HEK293 (cell line): ENCODE results near the gene CXXC5.

ENCODE experiments used
- CTCF ChIA-PET: fragments of 350-600 bp; formaldehyde crosslinking; extraction: SDS; loops from one replicate; lab custom pipeline; 2021; ENCODE audit warnings: antibody characterized with exemption; lab: Yijun Ruan, JAX
- POLR2A ChIA-PET: fragments of 300-600 bp; formaldehyde crosslinking; extraction: SDS; loops from one replicate; lab custom pipeline; 2020; ENCODE audit warnings: antibody characterized with exemption, inconsistent platforms; lab: Yijun Ruan, JAX
- H3K27ac ChIP-seq: fragments of 200-500 bp; sonication (Bioruptor generic); 2 replicates; pipeline ENCODE4 v1.5.1; 2014; ENCODE audit warnings: low read depth, low read length, control low read depth, inconsistent platforms; ENCODE audit errors: extremely low read depth
- H3K36me3 ChIP-seq, 2 experiments: fragments of 200-500 bp in 1 of 2; sonication (Bioruptor generic) in 1 of 2; 1 replicate in 1 of 2; 2 replicates in 1 of 2; pipeline ENCODE4 v1.5.1; 2014 to 2017; ENCODE audit warnings: inconsistent platforms in 2 of 2, low read length in 2 of 2; ENCODE audit not compliant: control insufficient read depth in 2 of 2, insufficient read depth in 1 of 2
- H3K4me1 ChIP-seq: fragments of 200-500 bp; sonication (Bioruptor generic); 2 replicates; pipeline ENCODE4 v1.5.1; 2014; ENCODE audit warnings: mild to moderate bottlenecking, low read length, inconsistent platforms; ENCODE audit not compliant: control insufficient read depth, insufficient read depth
- H3K4me3 ChIP-seq: 2 replicates; pipeline ENCODE4 v1.5.1; 2011; ENCODE audit warnings: low read depth, mild to moderate bottlenecking, control low read depth, low read length, moderate library complexity
- H3K9me3 ChIP-seq: fragments of 200-500 bp; sonication (Bioruptor generic); 2 replicates; pipeline ENCODE4 v1.5.1; 2014; ENCODE audit warnings: low read depth, low read length, inconsistent platforms; ENCODE audit not compliant: control insufficient read depth, insufficient read depth
- BCL11B ChIP-seq: fragments of 450-650 bp; formaldehyde crosslinking; IDR thresholded peaks from 2 replicates; pipeline ENCODE4 v1.5.1; 2016; ENCODE audit warnings: low read depth, missing biosample characterization, missing genetic modification characterization
- EGR2 ChIP-seq: fragments of 450-650 bp; formaldehyde crosslinking; IDR thresholded peaks from 2 replicates; pipeline ENCODE4 v1.5.1; 2016; ENCODE audit warnings: low read depth, missing biosample characterization, missing genetic modification characterization
- IKZF3 ChIP-seq: fragments of 450-650 bp; IDR thresholded peaks from 2 replicates; pipeline ENCODE4 v1.5.0; 2018; ENCODE audit warnings: missing biosample characterization, mild to moderate bottlenecking, missing genetic modification characterization, moderate library complexity
- KLF7 ChIP-seq: fragments of 450-650 bp; formaldehyde crosslinking; IDR thresholded peaks from 2 replicates; pipeline ENCODE4 v1.5.1; 2016; ENCODE audit warnings: missing biosample characterization, missing genetic modification characterization, borderline replicate concordance
- KLF9 ChIP-seq: fragments of 450-650 bp; formaldehyde crosslinking; IDR thresholded peaks from 2 replicates; pipeline ENCODE4 v1.5.1; 2016; ENCODE audit warnings: missing biosample characterization, missing genetic modification characterization, low read depth
- PRDM10 ChIP-seq: fragments of 450-650 bp; formaldehyde crosslinking; IDR thresholded peaks from 2 replicates; pipeline ENCODE4 v1.5.1; 2016; ENCODE audit warnings: missing biosample characterization, missing genetic modification characterization
- SETDB1 ChIP-seq: IDR thresholded peaks from one replicate; pipeline ENCODE4 v1.6.1; 2017; ENCODE audit warnings: mild to moderate bottlenecking, low read length, moderate library complexity, mixed read lengths; ENCODE audit not compliant: insufficient read length
- SP2 ChIP-seq: fragments of 450-650 bp; formaldehyde crosslinking; IDR thresholded peaks from 2 replicates; pipeline ENCODE4 v1.5.1; 2016; ENCODE audit warnings: missing biosample characterization, missing genetic modification characterization
- WT1 ChIP-seq: fragments of 450-650 bp; formaldehyde crosslinking; IDR thresholded peaks from 2 replicates; pipeline ENCODE4 v1.5.1; 2016; ENCODE audit warnings: missing biosample characterization, missing genetic modification characterization
- ZBTB20 ChIP-seq: fragments of 450-650 bp; formaldehyde crosslinking; IDR thresholded peaks from 2 replicates; pipeline ENCODE4 v1.5.1; 2016; ENCODE audit warnings: missing biosample characterization, missing genetic modification characterization
- ZEB2 ChIP-seq: fragments of 450-650 bp; formaldehyde crosslinking; IDR thresholded peaks from 2 replicates; pipeline ENCODE4 v1.5.1; 2016; ENCODE audit warnings: missing biosample characterization, missing genetic modification characterization
- ZFP3 ChIP-seq: fragments of 450-650 bp; formaldehyde crosslinking; IDR thresholded peaks from 2 replicates; pipeline ENCODE4 v1.5.1; 2016; ENCODE audit warnings: low read depth, missing biosample characterization, missing genetic modification characterization
- ZFP69B ChIP-seq: fragments of 450-650 bp; formaldehyde crosslinking; IDR thresholded peaks from 2 replicates; pipeline ENCODE4 v1.5.1; 2016; ENCODE audit warnings: missing biosample characterization, missing genetic modification characterization
- ZNF10 ChIP-seq: fragments of 450-650 bp; formaldehyde crosslinking; IDR thresholded peaks from 2 replicates; pipeline ENCODE4 v1.5.1; 2017; ENCODE audit warnings: missing biosample characterization, missing genetic modification characterization
- ZNF175 ChIP-seq: fragments of 450-650 bp; formaldehyde crosslinking; IDR thresholded peaks from 2 replicates; pipeline ENCODE4 v1.5.1; 2016; ENCODE audit warnings: missing biosample characterization, missing genetic modification characterization
- ZNF24 ChIP-seq: fragments of 450-650 bp; formaldehyde crosslinking; IDR thresholded peaks from 2 replicates; pipeline ENCODE4 v1.5.1; 2016; ENCODE audit warnings: missing biosample characterization, missing genetic modification characterization
- ZNF292 ChIP-seq: fragments of 450-650 bp; formaldehyde crosslinking; IDR thresholded peaks from 2 replicates; pipeline ENCODE4 v1.5.1; 2016; ENCODE audit warnings: low read depth, missing biosample characterization, missing genetic modification characterization, borderline replicate concordance
- ZNF311 ChIP-seq: fragments of 450-650 bp; formaldehyde crosslinking; IDR thresholded peaks from 2 replicates; pipeline ENCODE4 v1.5.1; 2017; ENCODE audit warnings: missing biosample characterization, missing genetic modification characterization, borderline replicate concordance
- ZNF366 ChIP-seq: fragments of 450-650 bp; formaldehyde crosslinking; conservative IDR thresholded peaks from 2 replicates; pipeline ENCODE4 v1.5.1; 2016; ENCODE audit warnings: missing biosample characterization, missing genetic modification characterization
- ZNF518A ChIP-seq: fragments of 450-650 bp; formaldehyde crosslinking; conservative IDR thresholded peaks from 2 replicates; pipeline ENCODE4 v1.5.1; 2016; ENCODE audit warnings: low read depth, missing biosample characterization, missing genetic modification characterization
- ZNF521 ChIP-seq: fragments of 450-650 bp; formaldehyde crosslinking; IDR thresholded peaks from 2 replicates; pipeline ENCODE4 v1.5.1; 2017; ENCODE audit warnings: missing biosample characterization, mild to moderate bottlenecking, missing genetic modification characterization
- ZNF704 ChIP-seq: fragments of 450-650 bp; formaldehyde crosslinking; IDR thresholded peaks from 2 replicates; pipeline ENCODE4 v1.5.1; 2016; ENCODE audit warnings: missing biosample characterization, missing genetic modification characterization
- ZNF777 ChIP-seq: fragments of 450-650 bp; formaldehyde crosslinking; IDR thresholded peaks from 2 replicates; pipeline ENCODE4 v1.5.1; 2017; ENCODE audit warnings: missing biosample characterization, missing genetic modification characterization, borderline replicate concordance

CXXC5 gene

GRCh38 chr5:139651043-139651834 lies 3.1 kb downstream of the CXXC5 start (continued):
- peak; percentile 38; the same call in 1 of the 2 replicates for TF ChIP-seq ZNF366 (tag by site-specific recombination)
- no peak for TF ChIP-seq ZFP3 (tag by site-specific recombination)
- TF ChIP-seq EGR2 (tag by site-specific recombination) = peak; percentile 63
- TF ChIP-seq ZBTB20 (tag by site-specific recombination) = peak; percentile 35
- TF ChIP-seq ZNF10 (tag by site-specific recombination) = 0 out of 2 replicates have a peak, but pooled peaks have one; percentile 27
- no peak for TF ChIP-seq ZNF175 (tag by site-specific recombination)
- TF ChIP-seq SETDB1 = no peak
- no peak for TF ChIP-seq KLF7 (tag by site-specific recombination)
- TF ChIP-seq IKZF3 (tag by site-specific recombination) = peak; percentile 22; the same call in 1 of the 2 replicates

- Histone ChIP-seq H3K36me3 (no peaks in the 10 kb centered on the region), H3K4me1 (peaks cover 28% of the 10 kb centered on the region), H3K27ac (no peak overlapping the region; the same call in 1 of the 2 replicates), H3K4me3 (no peak overlapping the region), H3K9me3 (no peaks in the 10 kb centered on the region)
- ChIA-PET CTCF (interaction anchor here (0.6 to 2.4 kb wide), 7 partner anchors 9 to 170 kb away, joined by 3 to 7 read pairs (median 4); no protein-coding TSS in a partner anchor), POLR2A (interaction anchor here (0.7 to 1.0 kb wide), 3 partner anchors 9 to 15 kb away, joined by 3 read pairs; no protein-coding TSS in a partner anchor)
- TF ChIP-seq PRDM10 = peak; percentile 64; the same call in 1 of the 2 replicates
- TF ChIP-seq BCL11B (tag by site-specific recombination) = no peak
- TF ChIP-seq KLF9 (tag by site-specific recombination) = 0 out of 2 replicates have a peak, but pooled peaks have one; percentile 40
- peak; percentile 45 for TF ChIP-seq SP2
- TF ChIP-seq ZNF518A = peak; percentile 14; the same call in 1 of the 2 replicates
- no peak for TF ChIP-seq WT1 (tag by site-specific recombination)
- peak; percentile 22; the same call in 1 of the 2 replicates for TF ChIP-seq ZBTB20 (tag by site-specific recombination)
- TF ChIP-seq ZNF777 (tag by site-specific recombination) = no peak
- TF ChIP-seq ZNF24 (tag by site-specific recombination) = 0 out of 2 replicates have a peak, but pooled peaks have one; percentile 23
- TF ChIP-seq KLF7 (tag by site-specific recombination) = no peak
- TF ChIP-seq ZFP69B (tag by site-specific recombination) = peak; percentile 15; the same call in 1 of the 2 replicates
- TF ChIP-seq ZNF521 (tag by site-specific recombination) = no peak
- 0 out of 2 replicates have a peak, but pooled peaks have one; percentile 19 for TF ChIP-seq ZEB2
- no peak for TF ChIP-seq ZNF311 (tag by site-specific recombination)
- TF ChIP-seq ZNF704 = no peak
- TF ChIP-seq ZNF292 (tag by site-specific recombination) = no peak
Observed at GRCh38 chr5:139651853-139652787, 4.0 kb downstream of the CXXC5 start.
